ENCODE results near the gene JAZF1. TPM values are rescaled to one million over a fixed set of nuclear protein-coding genes. Genes with fewer than 3 reads are reported as not detected.

The JAZF1 gene
- total RNA-seq, 1 donor from 2014 or later = 6.4 TPM

DNA sequence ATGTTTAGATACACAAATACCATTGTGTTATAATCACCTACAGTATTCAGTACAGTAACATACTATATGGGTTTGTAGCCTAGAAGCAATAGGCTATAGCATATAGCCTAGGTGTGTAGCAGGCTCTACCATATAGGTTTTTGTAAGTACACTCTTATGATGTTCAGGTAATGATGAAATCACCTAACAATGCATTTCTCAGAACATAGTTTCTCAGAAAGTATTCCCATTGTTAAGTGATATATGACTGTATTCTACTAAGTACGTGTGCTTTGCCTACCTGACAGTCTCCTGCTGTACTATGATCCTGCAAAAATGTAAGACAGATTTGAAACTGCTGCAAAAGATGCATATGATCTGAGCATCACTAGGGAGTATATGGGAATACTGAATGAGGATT lies 137.9 kb downstream of the JAZF1 start:
- Mint-ChIP-seq H3K4me3 (ENCODE audit: low read depth) (no peak overlapping the region), H3K27me3 (no peaks in the 10 kb centered on the region), H3K36me3 (ENCODE audit: insufficient read depth) (no peaks in the 10 kb centered on the region), H3K9me3 (ENCODE audit: low read depth) (no peaks in the 10 kb centered on the region), H3K4me1 (ENCODE audit: low read depth) (no peaks in the 10 kb centered on the region), H3K27ac (no peak overlapping the region)
- TF ChIP-seq, protein P1, sequence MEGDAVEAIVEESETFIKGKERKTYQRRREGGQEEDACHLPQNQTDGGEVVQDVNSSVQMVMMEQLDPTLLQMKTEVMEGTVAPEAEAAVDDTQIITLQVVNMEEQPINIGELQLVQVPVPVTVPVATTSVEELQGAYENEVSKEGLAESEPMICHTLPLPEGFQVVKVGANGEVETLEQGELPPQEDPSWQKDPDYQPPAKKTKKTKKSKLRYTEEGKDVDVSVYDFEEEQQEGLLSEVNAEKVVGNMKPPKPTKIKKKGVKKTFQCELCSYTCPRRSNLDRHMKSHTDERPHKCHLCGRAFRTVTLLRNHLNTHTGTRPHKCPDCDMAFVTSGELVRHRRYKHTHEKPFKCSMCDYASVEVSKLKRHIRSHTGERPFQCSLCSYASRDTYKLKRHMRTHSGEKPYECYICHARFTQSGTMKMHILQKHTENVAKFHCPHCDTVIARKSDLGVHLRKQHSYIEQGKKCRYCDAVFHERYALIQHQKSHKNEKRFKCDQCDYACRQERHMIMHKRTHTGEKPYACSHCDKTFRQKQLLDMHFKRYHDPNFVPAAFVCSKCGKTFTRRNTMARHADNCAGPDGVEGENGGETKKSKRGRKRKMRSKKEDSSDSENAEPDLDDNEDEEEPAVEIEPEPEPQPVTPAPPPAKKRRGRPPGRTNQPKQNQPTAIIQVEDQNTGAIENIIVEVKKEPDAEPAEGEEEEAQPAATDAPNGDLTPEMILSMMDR (IDR thresholded peaks at IDR 0.05; ENCODE audit: unreplicated experiment) = no peak
- no peak for DNase-seq (ENCODE audit: low spot score, unreplicated experiment)

DNA sequence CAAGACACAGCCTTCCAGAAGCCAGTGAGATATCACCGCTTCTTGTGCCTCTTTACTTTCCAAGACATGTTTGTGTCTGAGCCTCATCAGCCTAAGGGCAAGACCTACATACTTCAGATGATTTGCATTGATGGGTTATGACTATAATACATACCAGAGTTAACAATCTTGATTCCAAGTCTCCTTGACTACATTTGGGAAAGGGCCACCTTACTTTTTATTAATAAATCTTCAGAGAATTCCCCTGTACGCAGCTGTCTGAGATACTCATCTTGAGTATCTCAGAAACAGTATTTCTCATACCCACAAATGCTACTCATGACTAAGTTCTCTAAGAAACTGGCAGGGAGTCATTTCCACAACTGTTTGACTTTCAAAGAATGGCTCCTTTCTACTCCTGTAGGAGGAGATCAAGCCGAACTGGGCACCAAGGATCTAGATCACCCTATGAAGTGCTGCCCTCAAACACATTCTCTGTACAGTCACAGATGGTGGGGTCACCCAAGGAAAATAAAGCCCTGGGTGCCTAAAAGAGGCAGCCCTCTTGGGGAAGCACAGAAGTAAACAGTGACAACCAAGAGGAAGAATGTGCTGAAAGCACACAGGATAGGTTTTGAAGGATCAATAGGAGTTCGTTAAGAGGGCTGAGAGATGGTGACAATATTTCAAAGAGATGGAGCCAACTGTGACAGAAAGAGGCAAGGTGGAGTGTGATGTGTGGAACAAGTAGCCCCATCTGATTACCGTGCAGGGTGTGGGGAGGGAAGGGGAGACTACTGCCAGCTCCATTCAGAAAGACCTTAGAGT lies 138.9 kb downstream of the JAZF1 start:
- H3K27ac Mint-ChIP-seq = no peak overlapping the region
- TF ChIP-seq, protein P1 (IDR thresholded peaks at IDR 0.05; ENCODE audit: unreplicated experiment) = no peak
- H3K4me3 Mint-ChIP-seq (ENCODE audit: low read depth) = no peak overlapping the region
- H3K4me1 Mint-ChIP-seq (ENCODE audit: low read depth) = no peaks in the 10 kb centered on the region
- H3K36me3 Mint-ChIP-seq (ENCODE audit: insufficient read depth) = no peaks in the 10 kb centered on the region
- no peaks in the 10 kb centered on the region for H3K9me3 Mint-ChIP-seq (ENCODE audit: low read depth)
- H3K27me3 Mint-ChIP-seq = no peaks in the 10 kb centered on the region
- no peak for DNase-seq (ENCODE audit: low spot score, unreplicated experiment)

DNA sequence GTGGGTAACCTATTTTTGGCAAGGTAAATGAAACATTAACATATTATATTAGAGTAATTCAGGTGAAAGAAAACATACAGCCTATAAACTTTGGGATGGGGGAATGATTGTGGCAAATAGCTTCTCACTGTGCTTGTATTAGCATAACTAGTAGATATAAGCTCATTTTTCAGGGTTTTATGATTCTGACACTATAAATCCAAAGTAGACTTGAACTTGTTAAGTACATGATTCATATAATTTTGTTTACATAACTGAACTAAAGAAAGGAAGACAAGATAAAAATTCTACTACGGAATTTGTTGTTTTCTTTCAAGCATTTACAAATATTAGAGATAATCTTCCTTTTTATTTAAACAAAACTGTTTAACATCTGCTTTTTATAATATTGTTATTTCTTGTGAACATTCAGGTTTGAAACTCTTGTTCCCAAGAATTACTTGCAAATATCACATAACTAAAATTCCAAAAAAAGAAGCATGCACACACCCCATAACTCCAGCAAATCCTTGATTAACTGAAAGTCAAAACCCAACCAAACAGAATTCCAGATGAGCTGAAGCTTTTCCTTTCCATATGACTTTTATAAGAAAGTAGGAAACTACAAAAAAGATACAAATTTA lies 142.3 kb downstream of the JAZF1 start:
- no peaks in the 10 kb centered on the region for H3K36me3 Mint-ChIP-seq (ENCODE audit: insufficient read depth)
- H3K4me3 Mint-ChIP-seq (ENCODE audit: low read depth) = no peak overlapping the region
- no peaks in the 10 kb centered on the region for H3K9me3 Mint-ChIP-seq (ENCODE audit: low read depth)
- no peak overlapping the region for H3K27ac Mint-ChIP-seq
- H3K4me1 Mint-ChIP-seq (ENCODE audit: low read depth) = no peaks in the 10 kb centered on the region
- H3K27me3 Mint-ChIP-seq = no peaks in the 10 kb centered on the region
- DNase-seq (ENCODE audit: low spot score, unreplicated experiment) = no peak
- TF ChIP-seq, protein P1 (IDR thresholded peaks at IDR 0.05; ENCODE audit: unreplicated experiment) = no peak

DNA sequence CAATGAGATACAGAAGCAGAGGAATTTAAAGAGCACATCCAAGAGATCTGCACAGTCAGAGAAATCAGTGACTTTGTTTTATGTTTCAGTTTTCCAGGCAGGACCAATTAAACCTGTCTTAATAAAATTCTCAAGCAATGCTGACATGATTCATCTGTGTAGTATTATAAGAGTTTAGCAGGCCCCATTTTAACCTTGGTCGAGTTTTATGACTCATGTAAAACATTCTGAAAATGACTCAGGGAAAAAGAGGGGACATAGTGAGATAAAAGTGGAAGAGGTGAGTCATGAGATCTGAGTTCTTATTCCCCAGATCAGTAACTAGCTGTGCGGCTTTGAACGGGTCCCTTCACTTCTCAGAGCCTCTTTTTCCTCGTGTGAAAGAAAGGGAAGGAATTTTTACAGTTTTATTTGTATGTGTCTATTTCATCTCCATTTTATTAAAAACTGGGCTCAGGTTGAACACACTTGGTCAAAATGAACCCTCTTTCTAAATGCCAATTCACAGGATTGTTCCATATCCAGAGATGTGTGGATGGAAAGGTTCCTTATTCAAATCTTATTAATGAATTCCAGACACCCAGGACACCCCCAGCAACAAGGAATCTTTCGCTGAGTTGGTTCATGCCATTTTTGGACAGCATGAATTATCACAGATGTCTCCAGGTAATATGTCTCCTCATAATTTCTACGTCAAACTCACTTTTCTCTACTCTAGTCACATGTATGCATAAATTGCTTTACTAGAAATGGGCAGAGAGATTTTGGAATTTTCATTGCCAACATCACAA lies 143.2 kb downstream of the JAZF1 start:
- Mint-ChIP-seq H3K36me3 (ENCODE audit: insufficient read depth) (no peaks in the 10 kb centered on the region), H3K4me1 (ENCODE audit: low read depth) (no peaks in the 10 kb centered on the region), H3K4me3 (ENCODE audit: low read depth) (no peak overlapping the region), H3K27me3 (no peaks in the 10 kb centered on the region), H3K27ac (no peak overlapping the region), H3K9me3 (ENCODE audit: low read depth) (no peaks in the 10 kb centered on the region)
- TF ChIP-seq, protein P1 (IDR thresholded peaks at IDR 0.05; ENCODE audit: unreplicated experiment) = no peak
- DNase-seq (ENCODE audit: low spot score, unreplicated experiment) = no peak

DNA sequence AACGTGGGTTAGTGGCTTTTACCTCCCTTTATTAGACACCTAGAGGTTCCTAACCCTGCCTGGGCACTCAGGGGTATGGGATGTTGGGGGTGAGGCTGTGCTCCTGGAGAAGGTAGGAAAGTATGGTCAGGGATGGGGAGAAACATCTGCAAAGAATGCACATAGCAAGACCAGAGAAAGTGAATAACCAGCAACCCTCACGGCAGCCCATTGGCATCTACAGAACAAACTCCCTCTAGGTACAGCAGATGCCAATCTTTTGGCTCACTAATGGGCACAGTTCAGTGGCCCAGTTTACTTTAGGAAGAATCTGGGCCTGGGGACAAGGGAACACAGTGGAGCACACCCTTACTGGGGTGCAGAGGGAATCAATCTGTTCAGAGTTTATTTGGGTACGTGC lies 143.9 kb downstream of the JAZF1 start:
- TF ChIP-seq, protein P1 (IDR thresholded peaks at IDR 0.05; ENCODE audit: unreplicated experiment) = no peak
- no peak overlapping the region for H3K4me3 Mint-ChIP-seq (ENCODE audit: low read depth)
- H3K4me1 Mint-ChIP-seq (ENCODE audit: low read depth) = no peaks in the 10 kb centered on the region
- no peak overlapping the region for H3K27ac Mint-ChIP-seq
- DNase-seq (ENCODE audit: low spot score, unreplicated experiment) = no peak
- H3K27me3 Mint-ChIP-seq = no peaks in the 10 kb centered on the region
- H3K9me3 Mint-ChIP-seq (ENCODE audit: low read depth) = no peaks in the 10 kb centered on the region
- H3K36me3 Mint-ChIP-seq (ENCODE audit: insufficient read depth) = no peaks in the 10 kb centered on the region

Measured in progenitor cell of endocrine pancreas (in vitro differentiated cells).